ENCODE measurements around the gene DDX10. TPM values are rescaled to one million over a fixed set of nuclear protein-coding genes. Genes with fewer than 3 reads are reported as not detected.

The DDX10 gene
- polyA plus RNA-seq, 10 donors = 18.3 to 27.2 (median 21.9) TPM

DNA sequence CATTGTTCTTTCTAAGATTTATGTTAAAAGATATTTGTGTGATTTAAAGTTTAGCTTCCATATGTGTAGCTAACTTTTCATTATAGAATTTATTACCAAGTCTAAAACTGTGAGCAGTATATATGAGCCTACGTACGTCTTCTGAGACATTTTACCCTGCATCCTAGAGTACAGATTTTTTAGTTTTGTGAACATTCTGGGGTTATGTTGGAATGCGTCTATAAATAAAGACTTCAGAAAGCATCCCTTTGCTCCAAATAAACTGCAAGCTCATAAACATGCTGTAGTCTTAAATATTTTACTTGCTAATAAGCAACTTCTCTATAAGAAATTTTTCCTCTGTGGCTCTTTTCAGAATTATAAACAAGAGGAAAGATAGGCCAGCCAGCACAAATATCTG, 236.5 kb downstream of the DDX10 start:
- no peak for DNase-seq

DNA sequence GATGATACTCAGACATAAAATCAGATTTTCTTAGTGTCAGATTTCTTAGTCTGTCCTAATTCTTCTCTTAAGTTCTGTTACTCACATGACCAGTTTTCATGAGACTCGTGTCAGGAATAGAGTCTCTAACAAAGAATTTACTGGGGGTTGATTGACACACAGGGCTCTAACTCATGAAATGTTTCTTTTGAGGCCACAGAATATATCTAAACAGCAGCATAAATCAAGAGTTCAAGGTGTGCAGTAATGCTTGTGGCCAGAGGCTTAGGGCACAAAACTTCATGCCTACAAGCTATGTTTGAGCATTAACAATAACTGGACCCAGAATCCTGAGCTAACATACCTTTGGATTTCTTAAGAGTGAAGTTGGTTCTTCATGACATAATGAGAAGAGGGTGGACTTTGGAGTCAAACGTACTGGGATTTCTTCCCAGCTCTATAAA, 237.2 kb downstream of the DDX10 start:
- no peak for DNase-seq

DNA sequence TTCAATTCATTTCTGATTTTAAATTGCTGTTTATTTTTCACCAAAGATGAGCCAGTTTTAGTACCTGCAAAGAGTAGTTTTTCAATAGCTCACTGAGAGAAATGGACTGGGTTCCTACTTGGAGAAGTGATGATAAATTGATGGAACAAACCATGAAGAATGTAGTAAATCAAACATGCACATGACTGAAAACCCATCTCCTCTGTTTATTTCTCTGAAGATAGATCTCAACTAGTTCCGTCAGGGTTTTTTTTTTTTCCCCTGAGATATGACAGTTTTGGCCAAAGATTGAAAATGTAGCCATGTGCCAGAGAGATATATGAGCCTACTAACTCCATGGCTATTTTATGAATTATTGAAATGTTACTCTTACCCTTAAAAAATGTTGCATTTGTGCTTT, 239.6 kb downstream of the DDX10 start:
- DNase-seq = no peak

DNA sequence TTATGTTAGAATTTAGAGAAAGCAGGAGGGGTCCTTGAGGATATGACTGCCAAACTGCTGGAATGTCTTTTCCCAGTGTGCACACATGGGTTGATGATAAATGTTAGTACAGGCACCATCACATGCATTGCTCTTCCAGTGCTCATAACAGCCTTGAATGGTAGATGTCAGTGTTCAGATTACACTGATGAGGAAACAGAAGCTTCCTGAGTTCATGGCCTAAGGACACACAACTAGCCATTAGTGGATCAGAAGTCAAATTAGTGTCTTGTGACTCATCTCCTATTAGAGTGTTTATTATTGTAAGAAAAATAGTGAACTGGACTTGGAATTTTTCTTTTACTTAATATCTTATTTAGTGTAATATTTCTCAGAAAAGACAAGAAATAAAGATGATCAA, 241.5 kb downstream of the DDX10 start:
- DNase-seq = no peak

DNA sequence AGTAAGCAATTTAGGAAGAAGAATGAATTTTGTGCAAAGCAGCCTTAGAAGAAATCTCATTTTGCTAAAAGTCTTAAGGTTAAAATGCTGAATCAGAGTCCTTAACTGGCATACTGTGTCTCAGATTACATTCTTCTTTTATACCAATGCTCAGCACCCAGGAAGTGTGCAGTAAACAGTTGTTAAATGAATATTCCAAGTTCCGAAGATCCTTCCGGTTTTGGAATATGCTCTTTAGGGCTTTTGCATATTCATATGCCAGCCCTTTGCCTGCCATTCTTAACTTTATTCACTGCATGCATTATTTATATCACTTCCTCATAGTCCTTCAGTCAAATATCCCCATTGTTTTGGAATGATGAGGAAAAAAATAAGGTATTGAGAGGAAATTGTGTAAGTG, 242.0 kb downstream of the DDX10 start:
- DNase-seq = no peak

DNA sequence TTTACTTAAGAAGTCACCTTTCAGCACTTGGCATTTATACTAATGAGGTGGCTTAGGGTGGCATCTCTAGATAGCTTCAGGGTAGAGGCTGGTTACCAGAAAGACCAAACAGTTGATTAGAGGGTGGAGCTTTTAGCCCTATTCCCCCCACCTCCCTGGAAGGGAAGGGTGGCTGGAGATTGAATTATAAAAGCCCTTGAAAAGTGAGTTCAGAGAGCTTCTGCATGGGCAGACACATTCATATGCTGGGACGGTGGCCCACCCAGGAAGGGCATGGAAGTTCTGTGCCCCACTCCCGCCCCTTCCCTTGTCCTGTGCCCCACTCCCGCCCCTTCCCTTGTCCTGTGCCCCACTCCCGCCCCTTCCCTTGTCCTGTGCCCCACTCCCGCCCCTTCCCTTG, 244.2 kb downstream of the DDX10 start:
- DNase-seq = no peak

DNA sequence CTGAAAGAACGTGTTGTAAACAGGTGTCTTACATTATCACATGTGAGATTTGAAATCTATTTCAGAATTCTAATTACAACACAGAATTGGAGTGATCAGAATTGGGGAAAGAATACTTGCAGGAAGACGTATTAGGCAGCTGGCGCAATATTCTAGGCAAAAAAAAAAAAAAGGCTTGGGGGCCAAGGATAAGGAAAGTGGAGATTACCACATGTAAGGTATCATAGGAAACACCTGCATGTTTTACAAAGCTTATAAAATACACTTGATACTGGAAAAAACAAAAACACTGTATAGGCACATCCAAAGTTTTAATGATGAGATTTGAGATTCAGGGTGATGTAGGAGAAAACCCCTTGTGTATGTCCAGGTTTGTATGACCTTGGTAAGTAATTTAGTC, 245.1 kb downstream of the DDX10 start:
- DNase-seq = no peak

DNA sequence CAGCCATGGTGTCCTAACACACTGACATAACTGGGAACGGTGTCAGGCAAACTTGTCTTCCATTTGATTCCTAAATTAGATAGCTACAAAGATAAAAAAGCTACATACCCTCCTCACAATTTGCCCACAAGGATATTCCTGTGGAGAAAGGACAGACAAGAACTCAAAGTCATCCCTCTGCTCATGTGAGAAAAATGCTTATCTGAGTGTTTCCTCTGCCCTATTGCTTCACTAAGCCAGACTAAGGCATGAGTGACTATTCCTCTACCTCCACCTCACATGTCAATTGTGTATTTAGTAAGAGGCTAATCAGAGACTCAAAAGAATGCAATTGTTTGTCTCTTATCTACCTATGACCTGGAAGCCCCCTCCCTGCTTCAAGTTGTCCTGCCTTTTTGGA, 247.7 kb downstream of the DDX10 start:
- DNase-seq = peak in 1 of 3 donors; percentile 41

DNA sequence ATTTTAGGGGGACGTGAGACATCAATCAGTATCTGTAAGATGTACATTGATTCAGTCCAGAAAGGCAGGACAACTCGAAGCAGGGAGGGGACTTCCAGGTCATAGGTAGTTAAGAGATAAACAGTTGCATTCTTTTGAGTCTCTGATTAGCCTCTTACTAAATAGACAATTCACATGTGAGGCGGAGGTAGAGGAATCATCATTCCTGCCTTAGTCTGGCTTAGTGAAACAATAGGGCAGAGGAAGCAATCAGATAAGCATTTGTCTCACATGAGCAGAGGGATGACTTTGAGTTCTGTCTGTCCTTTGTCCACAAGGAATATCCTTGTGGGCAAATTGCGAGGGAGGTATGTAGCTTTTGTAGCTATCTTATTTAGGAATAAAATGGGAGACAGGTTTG, 248.3 kb downstream of the DDX10 start:
- no peak for DNase-seq

DNA sequence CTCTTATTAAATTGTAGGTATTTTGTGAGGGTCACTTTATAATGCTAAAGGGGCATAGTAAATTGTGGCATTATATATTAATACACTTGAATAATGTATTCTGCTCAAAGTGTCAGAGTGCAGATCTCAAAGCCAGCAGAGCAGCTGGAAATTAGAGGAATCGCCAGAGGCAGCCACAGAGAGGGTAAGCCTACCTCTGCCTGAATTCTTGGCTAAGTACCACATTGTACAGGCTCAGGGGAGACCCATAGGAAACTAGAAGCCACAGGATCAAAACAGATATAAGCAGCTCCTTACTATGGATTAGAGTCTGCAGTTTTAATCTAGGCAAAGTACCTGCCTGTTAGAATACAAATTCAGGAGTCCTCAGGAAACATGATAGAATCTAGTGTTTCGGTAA, 249.3 kb downstream of the DDX10 start:
- DNase-seq = no peak

DNA sequence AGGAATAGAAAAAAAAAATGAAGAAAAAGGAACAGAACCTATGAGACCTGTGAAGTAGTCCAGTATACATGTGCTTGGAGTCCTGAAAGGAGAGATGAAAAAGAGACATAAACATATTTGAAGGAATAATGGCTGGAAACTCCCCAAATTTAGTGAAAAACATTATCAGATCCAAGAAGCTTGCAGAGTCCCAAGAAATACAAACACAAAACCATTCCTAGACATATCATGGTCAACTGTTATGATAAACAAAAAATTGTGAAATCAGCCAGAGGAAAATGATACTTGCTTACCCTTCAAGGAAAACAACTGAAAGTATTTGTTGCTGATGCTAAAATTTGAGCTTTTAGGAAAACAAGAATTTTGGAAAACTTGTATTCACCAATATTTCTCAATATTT, 250.1 kb downstream of the DDX10 start:
- no peak for DNase-seq

DNA sequence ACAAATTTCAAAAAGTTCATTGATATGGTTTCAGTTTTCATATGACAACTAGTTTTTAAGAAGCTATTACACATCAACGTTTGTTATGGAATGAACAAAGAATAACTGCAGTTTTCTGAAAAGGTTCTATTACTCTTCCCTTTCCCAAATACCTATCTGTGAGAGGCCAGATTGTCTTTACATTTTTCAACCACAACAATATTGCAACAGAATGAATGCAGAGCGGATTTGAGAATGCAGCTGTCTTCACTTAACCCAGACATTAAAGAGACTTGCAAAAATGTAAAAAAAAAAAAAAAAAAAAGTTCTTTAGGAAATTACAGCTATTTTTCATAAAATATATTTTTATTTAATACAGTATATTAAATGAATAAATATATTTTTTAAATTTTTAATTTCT, 250.8 kb downstream of the DDX10 start:
- no peak for DNase-seq

DNA sequence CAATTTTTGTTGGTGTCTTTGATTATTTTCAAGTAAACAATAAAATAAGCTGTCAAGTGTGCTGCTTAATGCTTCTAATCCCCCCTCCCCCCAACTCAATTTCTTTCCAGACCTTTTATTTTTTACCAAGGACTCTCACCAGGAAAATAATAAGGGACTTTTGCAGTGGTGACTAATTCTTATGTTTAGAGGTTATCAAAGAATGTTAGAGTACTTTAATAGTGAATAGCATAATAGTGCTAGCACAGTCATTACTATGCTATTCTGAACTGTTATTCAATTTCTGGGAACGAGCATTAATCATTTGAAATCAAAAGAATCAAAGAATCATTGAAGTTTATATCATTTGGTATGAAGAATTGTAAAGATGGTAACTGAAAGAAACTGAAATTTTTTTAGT, 251.4 kb downstream of the DDX10 start:
- no peak for DNase-seq

DNA sequence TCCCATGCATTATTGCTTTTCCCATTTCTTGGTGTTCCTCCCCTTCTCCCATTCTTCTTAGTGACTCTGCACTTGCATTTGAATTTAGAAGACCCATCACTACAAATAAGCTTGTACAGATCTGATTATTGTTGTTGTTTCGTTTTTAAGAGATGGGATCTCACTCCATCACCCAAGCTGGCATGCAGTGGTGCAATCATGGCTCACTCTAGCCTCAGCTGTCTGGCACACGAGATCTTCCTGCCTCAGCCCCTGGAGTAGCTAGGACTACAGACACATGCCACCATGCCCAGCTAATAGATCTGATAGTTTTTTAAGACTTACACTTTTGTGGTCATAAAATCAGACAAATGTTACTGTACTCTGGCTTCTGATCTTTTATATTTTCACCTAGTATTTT, 252.1 kb downstream of the DDX10 start:
- DNase-seq = no peak

DNA sequence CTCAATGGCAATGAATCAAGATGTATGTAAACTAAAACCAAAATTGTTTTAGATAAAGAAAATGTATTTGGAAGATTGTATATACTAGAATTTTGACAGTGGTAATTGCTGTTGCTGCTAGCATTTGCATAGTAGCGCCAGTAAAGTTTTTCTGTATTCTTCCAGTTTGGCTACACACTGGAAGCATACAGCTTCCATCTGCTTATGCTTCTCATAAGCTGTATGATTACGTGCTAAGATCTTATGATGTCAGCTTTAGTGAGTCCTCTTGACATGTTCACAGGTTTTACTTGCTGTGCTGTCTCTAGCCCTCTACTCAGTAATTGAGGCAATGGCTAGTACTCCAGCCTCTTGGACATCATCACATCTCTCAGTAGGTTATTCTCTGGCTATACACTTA, 256.3 kb downstream of the DDX10 start:
- DNase-seq = no peak

DNA sequence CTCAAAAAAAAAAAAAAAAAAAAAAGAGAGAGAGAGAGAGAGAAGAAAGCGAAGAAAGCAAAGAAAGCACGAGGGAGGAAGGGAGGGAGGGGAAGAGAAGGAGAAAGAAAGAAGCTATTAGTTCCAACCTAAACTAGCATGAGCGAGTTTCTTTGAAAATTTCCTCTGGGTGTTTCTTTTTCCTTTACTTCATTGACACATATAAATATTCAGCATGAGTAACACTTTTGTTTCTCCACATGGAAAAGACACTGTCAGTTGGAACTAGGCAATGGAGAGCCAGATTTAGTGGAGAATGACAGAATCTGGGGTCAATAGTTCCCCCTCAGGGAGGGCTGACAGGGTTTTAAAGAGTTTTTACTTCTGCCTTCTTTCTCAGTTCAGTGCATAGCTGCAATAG, 257.4 kb downstream of the DDX10 start:
- no peak for DNase-seq

DNA sequence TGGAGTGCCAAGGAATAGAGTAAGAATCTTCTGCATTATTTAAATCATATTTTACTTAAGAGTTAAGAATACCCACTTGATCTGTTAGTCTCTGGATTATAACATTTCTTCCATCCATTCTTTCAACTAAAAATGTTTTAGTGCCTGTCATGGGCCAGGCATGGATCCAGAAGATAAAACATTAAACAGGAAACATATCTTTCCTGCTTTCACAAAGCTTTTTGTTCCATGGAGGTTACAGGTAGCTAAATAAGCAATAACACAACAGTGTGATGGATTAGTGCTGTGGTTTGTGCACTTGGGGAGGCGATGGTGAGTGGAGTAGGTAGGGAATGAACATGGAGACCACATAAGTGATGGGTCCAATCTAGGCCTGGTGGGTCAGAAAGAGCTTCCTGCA, 258.5 kb downstream of the DDX10 start:
- DNase-seq = no peak

DNA sequence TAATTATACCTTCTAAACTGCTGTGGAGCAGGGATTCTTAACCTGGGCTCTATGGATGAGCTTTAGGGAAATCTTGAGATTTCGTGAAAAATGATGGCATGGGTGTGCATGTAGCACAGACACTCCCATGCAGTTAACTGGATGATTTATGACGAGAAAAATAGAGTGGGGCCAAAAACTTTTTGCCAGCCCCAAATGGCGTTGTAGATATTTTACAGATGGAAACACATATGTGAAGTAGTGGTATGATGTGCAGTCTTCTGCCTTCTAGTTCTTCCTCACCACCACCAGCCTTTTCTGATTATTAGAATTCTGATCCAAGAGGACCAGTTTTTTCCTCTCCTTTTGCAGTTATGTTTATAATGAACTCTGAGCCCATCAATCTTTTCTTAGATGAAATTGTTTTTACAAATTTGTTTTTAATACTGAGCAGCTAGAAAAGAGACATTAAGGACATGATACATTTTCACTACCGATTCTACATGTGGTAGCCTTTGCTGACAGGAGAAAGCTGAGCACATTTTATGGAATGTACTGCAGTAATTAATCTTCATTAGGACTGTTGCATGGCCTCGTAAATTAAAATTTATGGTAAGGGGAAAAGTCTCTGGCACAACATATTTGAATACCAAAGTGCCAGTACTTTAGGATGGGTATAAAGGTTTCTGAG, 261.4 kb downstream of the DDX10 start:
- DNase-seq = no peak

DNA sequence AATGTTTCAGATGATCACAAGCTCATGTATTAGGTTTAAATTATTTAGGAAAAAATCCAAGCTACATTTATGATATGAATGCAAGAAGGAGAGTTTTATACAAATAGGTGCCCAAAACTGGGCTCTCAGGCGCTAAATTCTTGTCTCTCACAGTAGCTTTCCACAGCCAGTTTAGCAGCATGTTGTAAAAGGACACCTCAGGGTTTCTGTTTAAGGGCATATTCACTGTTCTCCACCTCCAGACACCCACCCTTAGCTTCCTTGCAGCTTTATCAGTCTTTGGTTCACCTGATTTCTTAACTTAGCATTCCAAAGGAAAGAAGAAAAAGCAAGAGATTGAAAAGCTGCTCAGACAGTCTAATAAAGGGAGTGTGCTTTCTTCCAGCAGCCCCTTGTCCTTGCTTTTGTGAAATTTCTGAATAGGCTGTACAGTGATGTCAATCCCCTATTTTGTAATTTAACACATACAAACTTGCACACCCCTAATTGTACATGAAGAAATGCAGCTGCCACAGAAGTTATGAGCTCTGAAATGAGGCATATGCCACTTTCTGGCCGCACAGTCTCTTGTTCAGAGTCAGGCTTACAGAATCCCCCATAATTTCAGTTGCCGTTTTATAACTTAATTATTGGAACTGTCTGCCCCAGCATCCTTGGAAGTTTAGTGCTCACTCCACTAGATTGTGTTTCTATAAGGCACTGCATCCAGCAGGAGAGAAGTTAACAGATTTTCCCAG, 262.1 kb downstream of the DDX10 start:
- no peak for DNase-seq

DNA sequence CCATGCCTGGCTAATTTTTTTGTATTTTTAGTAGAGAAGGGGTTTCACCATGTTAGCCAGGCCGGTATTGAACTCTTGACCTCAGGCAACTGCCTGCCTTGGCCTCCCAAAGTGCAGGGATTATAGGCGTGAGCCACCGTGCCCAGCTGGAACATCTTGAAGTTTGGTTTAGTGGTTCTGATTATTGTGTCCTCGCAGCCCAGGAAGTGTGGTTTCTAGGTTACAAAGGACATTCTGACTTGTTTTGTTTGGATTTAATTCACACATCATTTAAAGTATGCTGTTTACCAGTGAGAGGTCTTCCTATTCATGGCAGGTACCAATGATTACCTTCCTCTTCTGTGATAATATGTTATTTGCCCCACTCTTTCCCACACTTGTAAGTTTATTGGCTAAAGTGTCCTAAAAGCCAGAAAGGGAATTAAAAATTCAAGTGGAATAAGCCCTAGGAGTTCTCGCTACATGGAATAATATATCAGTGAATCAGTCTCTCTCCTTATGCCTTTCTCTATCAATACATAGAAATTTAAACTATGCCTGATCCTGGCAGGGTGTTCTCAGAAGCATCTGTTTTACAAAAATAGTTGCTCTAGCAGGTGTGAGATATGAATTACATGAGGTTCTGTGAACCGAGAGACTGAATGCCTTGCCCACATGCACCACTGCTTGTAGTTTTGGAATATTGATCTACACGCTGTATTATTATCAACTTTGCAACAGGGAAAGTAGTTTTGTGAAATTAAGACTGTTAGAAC, 263.1 kb downstream of the DDX10 start:
- no peak for DNase-seq

DNA sequence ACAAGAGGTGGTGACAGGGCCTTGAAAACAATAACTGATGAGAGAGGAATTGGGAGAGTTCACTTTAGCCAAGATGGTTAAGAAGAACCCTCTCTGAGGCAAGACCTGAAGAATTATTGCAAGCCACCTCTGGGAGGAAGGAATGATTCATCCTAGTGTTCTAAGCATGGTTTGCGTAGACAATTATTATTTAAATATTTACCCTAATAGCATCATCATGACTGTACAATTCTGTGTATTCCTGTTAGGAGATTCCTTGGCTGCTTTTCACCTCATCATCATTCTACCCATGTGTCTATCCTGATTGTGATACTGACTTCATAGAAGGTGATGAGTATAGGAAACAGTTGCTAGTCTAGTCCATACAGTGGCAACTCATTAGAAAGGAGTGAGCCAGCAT, 264.4 kb downstream of the DDX10 start:
- peak in 1 of 3 donors; percentile 93 for DNase-seq

DNA sequence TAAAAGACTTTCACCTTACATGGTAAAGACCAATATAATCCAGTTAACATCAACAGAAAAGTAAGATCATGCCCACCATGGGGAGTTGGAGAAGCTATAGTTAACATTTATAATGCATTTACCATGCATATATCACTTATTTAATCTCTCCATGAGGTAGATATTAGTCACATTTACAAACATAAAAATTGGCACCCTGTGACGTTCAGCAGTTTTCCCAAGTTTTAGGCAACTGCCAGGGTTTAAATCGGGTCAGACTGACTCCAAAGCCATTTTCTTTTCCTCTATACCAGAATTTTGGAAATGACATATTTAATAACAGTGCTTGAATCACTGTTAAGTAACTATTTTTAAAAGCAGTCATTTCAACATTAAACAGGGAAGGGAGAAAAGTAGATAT, 266.3 kb downstream of the DDX10 start:
- DNase-seq = no peak

DNA sequence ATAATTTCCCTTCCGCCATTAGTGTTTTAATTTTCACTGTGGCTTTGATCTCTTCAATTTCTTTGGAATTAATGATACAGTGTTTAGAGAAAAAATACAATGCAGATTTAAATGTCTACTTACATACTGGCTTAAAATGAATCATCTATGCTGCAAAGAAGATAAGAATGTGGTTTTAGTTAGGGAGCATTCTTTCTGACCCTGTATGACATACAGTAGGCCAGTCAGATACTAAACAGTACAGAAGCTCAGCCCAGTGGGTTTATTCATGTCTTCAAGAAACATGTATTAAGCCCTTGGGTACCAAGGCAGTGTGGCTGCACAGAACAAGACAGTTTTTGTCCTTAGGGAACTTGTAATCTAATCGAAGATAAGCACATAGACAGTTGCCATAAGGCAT, 268.8 kb downstream of the DDX10 start:
- no peak for DNase-seq
